BE2C (cell line): ENCODE results near the gene SMPD3.

Source experiments
- DNase-seq: peaks from one replicate; pipeline ENCODE4 v3.0.0-alpha.2; 2020
- H3K27me3 ChIP-seq: fragments of 250-450 bp; sonication (Bioruptor Pico); 2 replicates; pipeline ENCODE4 v1.5.1; 2020; ENCODE audit warnings: mild to moderate bottlenecking
- H3K36me3 ChIP-seq: fragments of 250-450 bp; sonication (Bioruptor Pico); 2 replicates; pipeline ENCODE4 v1.5.1; 2020; ENCODE audit warnings: mild to moderate bottlenecking
- H3K4me1 ChIP-seq: fragments of 250-450 bp; sonication (Bioruptor Pico); 2 replicates; pipeline ENCODE4 v1.5.1; 2020
- H3K4me3 ChIP-seq: 2 replicates; pipeline ENCODE4 v1.5.1; 2011; ENCODE audit warnings: low read depth, low read length
- H3K9me3 ChIP-seq: fragments of 250-450 bp; sonication (Bioruptor Pico); 2 replicates; pipeline ENCODE4 v1.5.1; 2020
- CTCF ChIP-seq: IDR thresholded peaks from 2 replicates; pipeline ENCODE4 v1.5.1; 2012; ENCODE audit warnings: mild to moderate bottlenecking, low read depth, low read length

SMPD3 gene

GRCh38 chr16:68383858-68384257 is 64.5 kb downstream of the SMPD3 start:
- H3K9me3 ChIP-seq: no peaks in the 10 kb centered on the region
- no peak for DNase-seq
- no peaks in the 10 kb centered on the region for H3K27me3 ChIP-seq
- TF ChIP-seq CTCF: no peak
- H3K4me1 ChIP-seq: peaks cover 15% of the 10 kb centered on the region
- H3K4me3 ChIP-seq: no peak overlapping the region
- H3K36me3 ChIP-seq: no peaks in the 10 kb centered on the region

- TF ChIP-seq CTCF: peak; percentile 40; the same call in 1 of the 2 replicates
- Histone ChIP-seq H3K36me3 (no peaks in the 10 kb centered on the region), H3K4me1 (peaks cover 30% of the 10 kb centered on the region), H3K4me3 (no peak overlapping the region), H3K9me3 (no peaks in the 10 kb centered on the region), H3K27me3 (no peaks in the 10 kb centered on the region)
- DNase-seq: no peak
Measured at GRCh38 chr16:68382296-68382718, 66.0 kb downstream of the SMPD3 start.

GRCh38 chr16:68381363-68381724 is 67.0 kb downstream of the SMPD3 start:
- no peaks in the 10 kb centered on the region for H3K36me3 ChIP-seq
- no peak overlapping the region for H3K4me3 ChIP-seq
- no peaks in the 10 kb centered on the region for H3K27me3 ChIP-seq
- no peak for TF ChIP-seq CTCF
- no peak for DNase-seq
- H3K9me3 ChIP-seq: no peaks in the 10 kb centered on the region
- H3K4me1 ChIP-seq: peaks cover 31% of the 10 kb centered on the region

- H3K4me1 ChIP-seq: peaks cover 31% of the 10 kb centered on the region
- H3K27me3 ChIP-seq: no peaks in the 10 kb centered on the region
- no peaks in the 10 kb centered on the region for H3K36me3 ChIP-seq
- DNase-seq: no peak
- no peak overlapping the region for H3K4me3 ChIP-seq
- H3K9me3 ChIP-seq: no peaks in the 10 kb centered on the region
- TF ChIP-seq CTCF: no peak
Measured at GRCh38 chr16:68380676-68381362, 67.5 kb downstream of the SMPD3 start.

GRCh38 chr16:68380348-68380670 is 68.0 kb downstream of the SMPD3 start:
- peaks cover 33% of the 10 kb centered on the region for H3K4me1 ChIP-seq
- no peak overlapping the region for H3K4me3 ChIP-seq
- no peaks in the 10 kb centered on the region for H3K27me3 ChIP-seq
- no peaks in the 10 kb centered on the region for H3K36me3 ChIP-seq
- H3K9me3 ChIP-seq: no peaks in the 10 kb centered on the region
- no peak for TF ChIP-seq CTCF
- DNase-seq: no peak

- Histone ChIP-seq H3K9me3 (no peaks in the 10 kb centered on the region), H3K36me3 (no peaks in the 10 kb centered on the region), H3K4me3 (no peak overlapping the region), H3K4me1 (peaks cover 37% of the 10 kb centered on the region), H3K27me3 (no peaks in the 10 kb centered on the region)
- no peak for DNase-seq
- TF ChIP-seq CTCF: no peak
Measured at GRCh38 chr16:68379472-68380347, 68.6 kb downstream of the SMPD3 start.
